ENCODE data around the gene PSMD8. TPM values are rescaled to one million over a fixed set of nuclear protein-coding genes. Genes with fewer than 3 reads are reported as not detected.
"Not testable (repeated sequence)": the region's sequence is repeated elsewhere in the genome, so short reads cannot be mapped to it uniquely, and the experiment has no call there.

Gene PSMD8
- polyA plus RNA-seq, 3 donors, result 167 to 187 (median 173) TPM

DNA sequence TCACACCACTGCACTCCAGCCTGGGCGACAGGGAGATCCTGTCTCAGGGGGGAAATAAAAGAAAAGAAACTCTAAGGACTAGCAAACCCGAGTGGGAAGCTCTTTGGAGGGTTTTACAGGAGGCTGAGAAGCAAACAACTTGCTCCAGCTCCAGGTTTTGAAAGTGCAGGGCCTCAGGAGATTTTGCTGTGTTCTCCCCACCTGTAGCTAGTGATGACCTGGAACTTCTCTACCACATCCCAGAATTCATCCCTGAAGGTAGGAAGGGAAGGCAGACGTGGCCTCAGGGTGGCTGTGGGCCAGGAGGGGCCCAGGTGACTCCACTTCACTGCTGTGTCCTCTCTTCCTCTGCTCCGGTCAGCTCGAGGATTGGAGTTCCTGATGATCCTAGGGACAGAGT, 16.3 kb upstream of the PSMD8 start:
- no peak for DNase-seq

DNA sequence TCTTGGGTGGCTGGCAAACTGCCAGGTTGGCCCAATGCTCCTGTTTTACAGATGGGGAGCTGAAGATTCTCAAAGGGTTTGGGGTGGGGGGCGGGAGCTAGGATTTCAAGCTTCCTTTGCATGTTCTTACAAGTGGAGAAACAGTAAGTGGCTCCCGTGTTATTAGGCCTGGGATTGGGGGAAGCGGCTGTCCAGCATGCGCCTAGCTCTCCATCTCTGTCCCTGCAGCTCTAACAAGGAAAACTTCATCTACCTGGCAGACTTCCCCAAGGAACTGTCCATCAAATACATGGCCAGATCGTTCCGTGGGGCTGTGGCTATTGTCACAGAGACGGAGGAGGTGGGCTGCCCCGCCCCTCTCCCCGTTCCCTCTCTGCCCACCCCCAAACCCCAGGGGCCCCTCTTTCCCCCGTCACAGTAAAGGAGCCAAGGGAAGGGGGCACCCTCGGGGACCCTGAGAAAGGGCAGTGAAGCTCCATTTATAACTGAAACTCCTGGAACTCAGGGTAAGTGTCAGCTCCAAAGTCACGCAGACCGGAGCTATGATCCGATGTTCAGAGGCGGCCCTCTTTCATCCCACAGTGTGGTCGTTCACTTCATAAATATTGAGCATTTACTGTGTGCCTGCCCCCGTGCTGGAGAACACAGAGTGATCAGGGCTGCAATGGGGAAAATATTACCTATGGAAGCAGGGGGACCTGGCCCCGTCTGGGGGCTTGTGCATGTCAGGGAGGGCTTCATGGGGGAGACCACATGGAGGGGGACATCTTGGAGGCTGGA, 14.9 kb upstream of the PSMD8 start:
- no peak for DNase-seq

DNA sequence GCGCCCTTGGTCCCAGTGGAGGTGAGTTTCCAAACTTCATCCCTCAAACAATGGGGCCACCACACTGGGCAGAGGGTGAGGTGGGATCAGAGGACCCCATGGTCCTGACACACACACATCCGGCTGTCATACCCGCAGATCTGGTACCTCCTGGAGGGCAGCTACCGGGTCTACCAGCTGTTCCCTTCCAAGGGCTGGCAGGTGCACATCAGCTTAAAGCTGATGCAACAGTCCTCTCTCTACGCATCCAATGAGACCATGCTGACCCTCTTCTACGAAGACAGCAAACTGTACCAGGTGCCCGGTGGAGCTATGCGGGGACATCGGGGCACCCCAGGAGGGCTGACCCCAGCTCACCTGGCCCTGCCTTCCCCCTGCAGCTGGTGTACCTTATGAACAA, 14.0 kb upstream of the PSMD8 start:
- DNase-seq, result no peak

DNA sequence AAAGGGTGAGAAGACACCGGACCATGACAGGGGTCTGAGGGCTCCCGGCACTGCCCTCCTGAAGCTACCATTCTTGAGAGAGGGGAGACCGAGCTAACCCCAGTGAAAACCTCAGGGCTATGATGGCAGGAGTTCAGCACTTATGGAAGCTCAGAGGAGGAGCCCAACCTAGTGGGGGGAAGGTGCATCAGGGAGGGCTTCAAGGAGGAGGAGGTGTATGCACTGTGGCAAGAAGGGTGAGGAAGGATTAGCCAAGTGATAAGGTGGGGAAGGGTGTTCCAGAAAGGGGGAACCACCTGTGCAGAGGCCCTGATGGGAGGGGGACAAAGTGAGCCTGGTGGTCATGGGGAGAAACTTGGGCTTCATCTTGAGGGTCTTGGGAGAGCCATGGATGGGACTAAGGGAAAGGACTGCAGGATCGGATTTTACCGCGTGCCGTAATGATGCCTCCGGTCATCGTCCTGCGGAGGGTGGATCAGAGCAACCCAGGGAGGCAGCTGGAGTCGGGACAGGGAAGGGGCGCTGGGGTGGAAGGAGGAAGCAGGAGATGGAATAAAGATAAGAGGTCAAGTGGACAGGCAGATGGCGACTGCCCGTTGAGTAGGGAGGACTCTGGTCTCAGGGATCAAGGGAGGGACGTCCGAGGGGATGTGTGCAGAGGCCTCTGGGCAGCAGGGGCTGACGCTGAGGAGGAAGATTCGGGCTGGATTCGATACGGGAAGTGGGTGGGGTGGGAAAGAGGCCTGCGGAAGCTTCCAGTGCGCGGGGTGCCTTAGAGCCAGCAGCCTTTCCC, 13.3 kb upstream of the PSMD8 start:
- DNase-seq, result no peak

DNA sequence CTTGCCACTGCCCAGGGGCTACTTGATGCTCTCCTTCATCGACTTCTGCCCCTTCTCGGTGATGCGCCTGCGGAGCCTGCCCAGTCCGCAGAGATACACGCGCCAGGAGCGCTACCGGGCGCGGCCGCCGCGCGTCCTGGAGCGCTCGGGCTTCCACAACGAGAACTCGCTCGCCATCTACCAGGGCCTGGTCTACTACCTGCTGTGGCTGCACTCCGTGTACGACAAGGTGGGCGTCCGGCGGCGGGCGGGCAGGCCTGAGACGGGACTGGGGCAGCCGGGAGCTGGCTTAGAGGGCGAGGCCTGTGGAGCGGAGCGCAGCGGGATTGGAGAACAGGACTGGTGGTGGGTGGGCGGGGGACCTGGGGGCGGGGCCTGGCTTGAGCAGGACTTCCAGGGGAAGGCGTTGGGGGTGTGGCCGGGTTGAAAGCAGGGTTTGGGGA, 12.7 kb upstream of the PSMD8 start:
- DNase-seq, result peak; percentile 83

DNA sequence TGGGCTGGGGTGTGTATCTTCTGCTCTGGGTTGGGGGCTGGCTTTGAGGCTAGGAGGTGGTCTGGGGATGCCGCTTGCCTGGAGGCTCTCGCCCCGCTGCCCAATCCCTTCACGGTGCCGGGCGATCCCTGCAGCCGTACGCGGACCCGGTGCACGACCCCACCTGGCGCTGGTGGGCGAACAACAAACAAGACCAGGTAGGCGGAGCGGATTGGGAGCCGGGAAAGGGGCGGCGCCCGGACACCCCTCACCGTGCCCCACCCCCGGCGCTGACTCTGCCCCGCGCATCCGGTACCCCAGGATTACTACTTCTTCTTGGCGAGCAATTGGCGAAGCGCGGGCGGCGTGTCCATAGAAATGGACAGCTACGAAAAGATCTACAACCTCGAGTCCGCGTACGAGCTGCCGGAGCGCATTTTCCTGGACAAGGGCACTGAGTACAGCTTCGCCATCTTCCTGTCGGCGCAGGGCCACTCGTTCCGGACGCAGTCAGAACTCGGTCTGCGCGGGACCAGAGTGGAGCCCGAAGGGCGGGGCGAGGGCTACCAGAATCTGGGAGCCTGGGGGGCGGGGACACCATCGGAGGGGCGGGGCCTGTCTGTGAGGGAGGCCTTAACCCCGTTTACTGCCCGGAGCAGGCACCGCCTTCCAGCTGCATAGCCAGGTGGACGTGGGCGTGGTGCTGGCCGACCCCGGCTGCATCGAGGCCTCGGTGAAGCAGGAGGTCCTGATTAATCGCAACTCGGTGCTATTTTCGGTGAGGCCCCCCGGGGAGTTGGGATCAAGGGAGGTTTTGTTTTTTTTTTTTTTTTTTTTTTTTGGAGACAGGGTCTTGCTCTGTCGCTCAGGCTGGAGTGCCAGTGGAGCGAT, 12.1 kb upstream of the PSMD8 start:
- DNase-seq, result peak; percentile 57

DNA sequence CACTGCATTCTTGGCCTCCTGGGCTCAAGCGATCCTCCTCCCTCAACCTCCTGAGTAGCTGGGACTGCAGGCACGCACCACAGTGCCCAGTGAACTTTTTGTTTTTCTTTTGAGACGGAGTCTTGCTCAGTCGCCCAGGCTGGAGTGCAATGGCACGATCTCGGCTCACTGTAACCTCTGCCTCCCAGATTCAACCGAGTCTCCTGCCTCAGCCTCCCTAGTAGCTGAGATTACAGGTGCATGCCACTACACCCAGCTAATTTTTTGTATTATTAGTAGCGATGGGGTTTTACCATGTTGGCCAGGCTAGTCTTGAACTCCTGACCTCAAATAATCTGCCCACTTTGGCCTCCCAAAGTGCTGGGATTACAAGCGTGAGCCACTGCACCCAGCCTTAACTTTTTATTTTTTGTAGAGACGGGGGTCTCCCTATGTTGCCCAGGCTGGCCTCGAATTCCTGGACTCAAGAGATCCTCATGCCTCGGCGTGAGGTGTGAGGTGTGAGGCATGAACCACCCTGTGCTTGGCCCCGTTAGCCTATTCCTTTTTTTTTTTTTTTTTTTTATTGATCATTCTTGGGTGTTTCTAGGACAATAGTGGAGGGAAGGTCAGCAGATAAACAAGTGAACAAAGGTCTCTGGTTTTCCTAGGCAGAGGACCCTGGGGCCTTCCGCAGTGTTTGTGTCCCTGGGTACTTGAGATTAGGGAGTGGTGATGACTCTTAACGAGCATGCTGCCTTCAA, 11.3 kb upstream of the PSMD8 start:
- not testable (repeated sequence) for DNase-seq

DNA sequence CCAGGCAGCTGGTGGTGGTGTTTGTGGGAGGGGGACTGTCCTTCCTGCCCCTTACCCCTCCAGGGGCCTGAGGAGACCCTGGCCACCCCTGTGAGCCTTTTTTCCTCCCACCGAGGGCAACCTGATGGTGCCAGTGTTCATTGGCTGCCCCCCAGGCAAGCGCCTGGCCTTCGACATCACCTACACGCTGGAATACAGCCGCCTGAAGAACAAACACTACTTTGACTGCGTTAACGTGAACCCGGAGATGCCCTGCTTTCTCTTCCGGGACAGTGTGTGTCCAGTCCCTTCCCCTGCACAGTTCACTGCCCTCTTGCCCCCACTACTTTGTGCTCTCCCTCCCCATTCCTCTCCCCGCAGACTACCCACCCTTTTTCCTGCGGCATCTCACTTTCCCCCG, 7.3 kb upstream of the PSMD8 start:
- DNase-seq, result no peak

DNA sequence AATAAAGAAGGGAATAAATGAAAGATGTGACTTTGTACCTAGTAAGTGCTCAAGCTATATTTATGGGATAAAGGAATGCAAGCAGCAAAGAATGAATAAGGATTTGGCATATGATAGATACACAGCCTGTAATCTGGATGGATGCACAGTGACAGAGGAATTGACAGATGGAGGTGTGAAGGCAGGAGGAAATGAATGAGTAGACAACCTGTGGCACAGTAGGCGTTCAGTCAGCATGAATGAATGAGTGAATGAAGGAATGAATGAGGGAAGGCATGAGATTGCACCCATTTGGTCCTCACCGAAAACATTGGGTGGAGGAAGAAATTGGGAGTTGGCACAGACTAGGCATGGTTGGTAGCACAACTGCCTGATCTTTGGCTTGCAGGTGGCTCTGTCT, 4.8 kb upstream of the PSMD8 start:
- DNase-seq, result no peak

DNA sequence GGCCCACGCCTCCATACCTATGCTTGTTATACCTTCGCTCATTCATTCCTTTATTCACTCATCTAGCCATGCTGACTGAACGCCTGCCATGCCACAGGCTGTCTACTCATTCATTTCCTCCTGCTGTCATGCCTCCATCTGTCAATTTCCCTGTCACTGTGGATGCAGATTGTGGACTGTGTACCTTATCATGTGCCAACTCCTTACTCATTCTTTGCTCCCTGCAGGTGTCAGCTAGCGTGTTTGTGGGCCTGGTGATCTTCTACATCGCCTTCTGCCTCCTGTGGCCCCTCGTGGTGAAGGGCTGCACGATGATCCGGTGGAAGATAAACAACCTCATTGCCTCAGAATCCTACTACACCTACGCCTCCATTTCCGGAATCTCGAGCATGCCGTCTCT, 4.1 kb upstream of the PSMD8 start:
- DNase-seq, result no peak

DNA sequence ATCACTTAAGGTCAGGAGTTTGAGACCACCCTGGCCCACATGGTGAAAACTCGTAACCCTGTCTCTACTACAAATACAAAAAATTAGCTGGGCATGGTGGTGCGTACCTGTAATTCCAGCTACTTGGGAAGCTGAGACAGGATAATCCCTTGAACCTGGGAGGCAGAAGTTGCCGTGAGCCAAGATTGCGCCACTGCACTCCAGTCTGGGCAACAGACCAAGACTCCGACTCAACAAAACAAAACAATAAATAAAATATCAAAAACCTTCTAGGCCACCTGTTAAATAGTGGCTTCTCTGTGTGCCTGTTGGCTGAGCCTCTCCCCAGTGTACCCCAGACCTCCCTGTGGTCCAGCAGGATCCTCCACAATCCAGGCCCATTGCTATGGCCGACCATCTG, 3.3 kb upstream of the PSMD8 start:
- DNase-seq, result no peak

DNA sequence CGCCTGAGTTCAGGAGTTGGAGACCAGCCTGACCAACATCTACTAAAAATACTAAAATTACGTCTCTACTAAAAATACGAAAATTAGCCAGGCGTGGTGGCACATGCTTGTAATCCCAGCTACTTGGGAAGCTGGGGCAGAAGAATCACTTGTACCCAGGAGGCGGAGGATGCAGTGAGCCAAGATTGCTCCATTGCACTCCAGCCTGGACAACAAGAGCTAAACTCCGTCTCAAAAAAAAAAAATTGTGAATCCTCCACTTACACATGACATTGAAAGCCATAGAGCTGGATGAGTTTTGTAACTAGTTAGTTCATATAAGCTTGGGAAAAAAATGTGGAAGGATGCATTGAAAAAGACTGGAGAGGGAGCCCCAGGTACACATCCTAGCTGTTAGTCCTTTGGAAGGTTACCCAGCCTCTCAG, 452 bp upstream of the PSMD8 start:
- DNase-seq, result no peak

DNA sequence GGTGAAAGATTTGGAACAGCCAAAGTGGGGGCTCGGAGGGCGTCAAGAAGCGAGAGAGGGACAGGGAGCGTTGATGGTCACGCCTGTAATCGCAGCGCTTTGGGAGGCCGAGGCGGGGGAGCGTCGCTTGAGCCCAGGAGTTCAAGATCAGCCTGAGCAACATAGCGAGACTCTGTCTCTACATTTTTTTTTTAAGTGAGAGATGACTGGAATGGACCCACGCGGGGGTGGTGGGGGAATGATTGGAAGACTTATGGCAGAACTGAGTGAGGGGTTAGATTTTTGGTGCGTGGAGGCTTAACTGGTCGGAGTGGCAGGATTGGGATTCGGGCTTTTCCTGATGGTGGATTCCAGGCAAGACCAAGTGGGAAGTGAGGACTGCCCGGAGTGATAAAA, 725 bp downstream of the PSMD8 start:
- DNase-seq, result no peak

DNA sequence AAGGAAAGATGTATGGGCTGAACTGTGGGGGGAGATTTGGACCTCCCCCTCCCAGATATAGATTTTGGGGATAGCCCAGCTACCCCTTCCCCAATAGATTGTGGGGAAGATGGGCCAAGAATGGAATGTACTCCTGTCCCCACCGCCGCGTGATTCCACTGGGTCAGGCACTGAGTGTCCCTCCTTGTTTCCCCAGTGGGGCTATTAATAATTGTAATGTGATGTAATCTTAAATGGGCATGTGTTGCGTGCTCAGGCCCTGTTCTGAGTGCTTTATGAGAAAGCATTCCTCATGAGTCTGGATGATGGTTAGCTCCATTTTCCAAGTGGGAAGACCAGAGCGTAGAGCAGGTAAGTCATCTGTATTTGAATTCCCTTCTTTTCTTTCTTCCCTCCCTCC, 1.4 kb downstream of the PSMD8 start:
- DNase-seq, result no peak

DNA sequence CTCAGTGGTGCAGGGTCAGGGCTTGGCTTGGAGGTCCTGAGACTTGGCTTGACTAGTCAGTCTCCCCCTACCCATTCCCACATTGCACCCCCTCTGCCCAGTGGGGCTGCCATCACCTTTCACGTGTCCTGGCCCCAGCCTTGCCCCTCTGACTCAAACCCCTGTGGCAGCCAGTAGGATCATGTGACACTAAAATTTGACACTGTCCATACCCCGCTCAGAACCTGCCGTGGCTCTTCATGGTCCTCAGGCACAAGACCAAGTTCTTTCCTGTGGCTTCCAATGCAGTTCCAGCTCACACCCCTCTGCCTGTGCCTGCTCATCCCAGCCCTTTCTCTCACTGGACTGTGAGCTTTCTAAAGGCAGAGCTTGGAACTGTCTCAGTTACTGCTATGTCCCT, 2.2 kb downstream of the PSMD8 start:
- DNase-seq, result no peak

DNA sequence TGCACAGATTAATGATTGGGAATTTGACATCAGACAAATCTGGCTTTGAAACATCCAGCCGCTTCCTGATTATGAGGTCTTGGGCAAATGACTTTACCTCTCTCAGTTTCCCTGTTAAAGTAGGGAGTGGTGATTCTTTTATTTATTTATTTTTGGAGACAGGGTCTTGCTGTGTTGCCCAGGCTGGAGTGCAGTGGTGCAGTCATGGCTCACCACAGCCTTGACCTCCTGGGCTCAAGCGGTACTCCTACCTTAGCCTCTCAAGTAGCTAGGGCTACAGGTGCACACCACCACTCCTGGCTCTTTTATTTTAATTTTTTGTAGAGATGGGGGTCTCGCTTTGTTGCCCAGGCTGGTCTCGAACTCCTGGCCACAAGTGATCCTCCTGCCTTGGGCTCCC, 2.7 kb downstream of the PSMD8 start:
- no peak for DNase-seq

DNA sequence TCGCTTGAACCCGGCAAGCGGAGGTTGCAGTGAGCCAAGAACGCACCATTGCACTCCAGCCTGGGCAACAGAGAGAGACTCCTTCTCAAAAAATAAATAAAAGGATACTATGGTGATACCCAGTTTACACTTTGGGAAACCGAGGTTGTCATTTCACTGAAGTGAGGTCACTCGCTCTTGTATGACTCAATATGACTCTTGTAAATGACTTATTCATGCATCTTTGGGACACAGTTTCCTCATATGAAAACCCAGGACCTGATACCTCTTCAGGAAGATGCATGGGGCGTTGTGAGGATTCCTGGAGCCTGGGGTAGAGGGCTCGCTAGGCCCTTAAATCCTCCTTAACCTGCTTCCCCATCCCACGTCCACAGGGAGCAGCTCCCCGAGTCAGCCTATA, 4.5 kb downstream of the PSMD8 start:
- no peak for DNase-seq

DNA sequence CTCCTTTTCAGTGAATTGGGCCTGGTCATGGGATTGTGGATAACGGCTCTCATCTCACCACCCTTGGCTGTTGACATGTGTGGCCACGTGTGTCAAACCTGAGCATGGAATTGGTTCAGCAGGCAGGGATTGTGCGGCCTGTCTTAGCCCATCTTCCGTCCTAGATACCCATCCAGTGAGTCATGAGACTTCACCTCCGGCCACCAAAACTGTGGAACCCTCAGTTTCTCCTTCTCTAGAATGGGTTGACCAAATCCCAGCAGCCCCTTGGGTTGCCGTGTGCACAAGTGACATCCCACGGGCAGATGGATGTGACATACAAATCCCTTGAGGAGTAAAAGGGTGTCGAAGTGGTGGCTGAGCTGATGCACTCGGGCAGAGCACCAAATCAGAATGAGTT, 6.8 kb downstream of the PSMD8 start:
- DNase-seq, result no peak

DNA sequence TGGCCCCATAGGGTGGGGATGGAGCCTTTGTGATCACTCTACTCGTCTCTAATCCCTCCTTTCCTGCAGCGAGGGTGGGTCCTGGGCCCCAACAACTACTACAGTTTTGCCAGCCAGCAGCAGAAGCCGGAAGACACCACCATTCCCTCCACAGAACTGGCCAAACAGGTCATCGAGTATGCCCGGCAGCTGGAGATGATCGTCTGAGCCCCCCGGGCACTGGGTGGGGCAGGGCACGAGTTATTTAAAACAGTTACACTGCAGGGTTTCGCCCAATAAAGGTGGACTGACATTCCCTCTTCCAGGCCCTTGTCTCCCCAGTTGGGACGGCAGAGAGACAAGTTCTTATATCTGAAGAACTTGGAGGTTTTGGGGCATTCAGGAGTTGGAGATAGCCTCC, 8.8 kb downstream of the PSMD8 start:
- no peak for DNase-seq

DNA sequence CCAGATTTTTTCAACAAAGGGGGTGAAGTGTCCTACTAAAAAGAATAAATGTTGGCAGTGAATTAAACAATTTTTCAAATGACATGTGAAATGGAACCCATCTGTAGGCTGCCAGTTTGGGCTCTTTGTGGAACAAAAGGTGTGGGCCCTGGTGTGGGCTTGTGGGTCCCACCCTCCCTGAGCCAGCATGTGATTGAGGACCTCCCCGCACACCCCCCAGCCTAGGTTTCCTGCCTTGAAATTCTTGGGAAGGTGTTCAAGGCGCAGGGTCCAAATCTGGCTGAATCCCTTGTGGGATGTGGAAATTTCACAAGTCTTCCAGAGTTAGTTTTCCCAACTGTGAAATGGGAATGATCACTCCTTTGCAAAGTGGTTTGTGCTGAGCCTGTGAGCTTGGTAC, 9.4 kb downstream of the PSMD8 start:
- no peak for DNase-seq

DNA sequence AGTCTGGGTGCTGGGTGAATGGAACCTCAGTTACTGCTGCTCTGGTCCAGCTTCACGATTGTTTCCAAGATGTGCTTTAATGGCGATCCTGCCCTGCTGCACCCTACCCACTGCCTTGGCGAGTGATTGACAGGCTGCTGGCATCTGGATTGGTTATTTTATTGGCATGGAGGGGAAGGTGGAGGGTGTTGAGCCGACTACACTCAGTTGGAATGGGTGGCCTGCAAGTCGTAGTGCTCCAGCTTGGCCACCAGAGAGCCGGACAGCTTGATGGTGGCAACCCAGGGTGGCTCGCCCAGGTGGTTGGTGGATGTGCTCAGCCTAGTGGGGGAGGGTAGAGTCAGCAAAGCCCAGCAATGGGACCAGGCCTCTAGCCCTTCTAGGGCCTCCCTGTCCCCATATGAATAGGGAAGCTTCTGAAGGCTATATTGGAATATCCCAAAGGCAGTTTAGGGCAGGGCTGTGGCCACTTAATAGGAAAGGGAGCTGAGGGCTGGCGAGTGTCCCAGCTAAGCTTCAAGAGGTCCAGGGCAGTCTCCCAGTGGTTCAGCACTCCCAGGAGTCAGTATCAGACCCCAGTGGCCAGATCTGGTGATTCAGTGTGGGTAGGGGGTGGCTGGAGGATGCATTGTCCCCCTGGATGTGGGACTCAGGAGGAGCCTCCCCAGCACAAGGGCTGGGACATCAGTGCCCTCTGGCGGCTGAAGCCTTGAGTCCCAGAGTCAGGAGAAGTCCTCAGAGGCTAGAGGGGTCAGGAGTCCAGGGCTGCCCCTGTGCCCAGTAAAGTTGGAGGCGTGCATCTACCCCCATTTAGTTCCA, 10.0 kb downstream of the PSMD8 start:
- no peak for DNase-seq

All from renal pelvis (tissue), 4 donors.